GM12878 (cell line): ENCODE results near the gene MYO3B. TPM values are rescaled to one million over a fixed set of nuclear protein-coding genes. Genes with fewer than 3 reads are reported as not detected.

Experiments used
- ATAC-seq: fragments of 200-7000 bp; cut with Tn5 transposase; 3 replicates; pipeline ENCODE4 v1.9.1; 2020; ENCODE audit warnings: mild to moderate bottlenecking, moderate library complexity
- BruUV-seq: library from RNA; stranded (reverse); fragments of 400-500 nt; replicated peaks from 2 replicates; lab custom pipeline; 2021; lab: Mats Ljungman, UMichigan
- CTCF ChIA-PET: fragments of 300-600 bp; sonication (Branson Sonifier 250); formaldehyde crosslinking; extraction: SDS; loops from one replicate; lab custom pipeline; 2021; ENCODE audit warnings: inconsistent platforms; lab: Yijun Ruan, JAX
- POLR2A ChIA-PET: fragments of 350-600 bp; formaldehyde crosslinking; extraction: SDS; loops from one replicate; lab custom pipeline; 2021; ENCODE audit warnings: inconsistent platforms; lab: Charles Lee
- RAD21 ChIA-PET: fragments of 300-600 bp; sonication (Branson Sonifier 250); formaldehyde crosslinking; loops from one replicate; lab custom pipeline; 2023; ENCODE audit warnings: antibody characterized with exemption; ENCODE audit not compliant: unreplicated experiment; lab: Charles Lee
- SMC1A ChIA-PET: fragments of 300-600 bp; sonication (Branson Sonifier 250); formaldehyde crosslinking; loops from one replicate; lab custom pipeline; 2023; ENCODE audit not compliant: unreplicated experiment, uncharacterized antibody; lab: Charles Lee
- DNase-seq: peaks from one replicate; pipeline ENCODE4 v3.0.0-alpha.2; 2011; ENCODE audit warnings: low read depth, low spot score
- FAIRE-seq: peaks from 3 replicates; lab custom pipeline; 2011; peaks lifted over from hg19 to GRCh38; lab: Jason Lieb, UNC
- H2AFZ ChIP-seq: 2 replicates; pipeline ENCODE4 v1.6.0; 2011; ENCODE audit warnings: low read depth, low read length, control low read depth; ENCODE audit not compliant: control insufficient read depth
- H3K27ac ChIP-seq: 2 replicates; pipeline ENCODE4 v1.5.1; 2011; ENCODE audit warnings: control low read depth; ENCODE audit not compliant: control insufficient read depth, insufficient read depth
- H3K27me3 ChIP-seq, 2 experiments: replicated peaks in 1 of 2; 2 replicates each; pipeline versions ENCODE4 v1.6.0 to v1.6.1; 2011; ENCODE audit warnings: low read length in 1 of 2; ENCODE audit not compliant: control insufficient read depth in 2 of 2, insufficient read depth in 2 of 2
- H3K36me3 ChIP-seq, 2 experiments: 2 replicates each; pipeline ENCODE4 v1.5.1; 2011; ENCODE audit warnings: low read length in 1 of 2; ENCODE audit not compliant: control insufficient read depth in 2 of 2, insufficient read depth in 2 of 2
- H3K4me1 ChIP-seq: 2 replicates; pipeline ENCODE4 v1.6.1; 2011; ENCODE audit warnings: mild to moderate bottlenecking, low read length, moderate library complexity, mixed read lengths; ENCODE audit not compliant: control insufficient read depth, insufficient read depth
- H3K4me2 ChIP-seq: 2 replicates; pipeline ENCODE4 v1.6.0; 2011; ENCODE audit warnings: control low read depth; ENCODE audit not compliant: control insufficient read depth, insufficient read depth
- H3K4me3 ChIP-seq: fragments of 200-600 bp; sonication (generic); 2 replicates; pipeline ENCODE4 v1.5.1; 2016
- H3K79me2 ChIP-seq: 2 replicates; pipeline ENCODE4 v1.6.0; 2011; ENCODE audit warnings: low read length; ENCODE audit not compliant: control insufficient read depth, insufficient read depth
- H3K9ac ChIP-seq: 2 replicates; pipeline ENCODE4 v1.8.0; 2011; ENCODE audit warnings: low read length, control low read depth, mixed read lengths; ENCODE audit not compliant: control insufficient read depth, insufficient read depth
- H3K9me3 ChIP-seq: replicated peaks from 3 replicates; pipeline ENCODE4 v1.5.1; 2011; ENCODE audit warnings: mild to moderate bottlenecking, low read length; ENCODE audit not compliant: control insufficient read depth, insufficient read depth
- H4K20me1 ChIP-seq: 2 replicates; pipeline ENCODE4 v1.6.0; 2011; ENCODE audit not compliant: control insufficient read depth, insufficient read depth
- ATF7 ChIP-seq: fragments of 450-650 bp; IDR thresholded peaks from 2 replicates; pipeline ENCODE4 v1.6.1; 2016; ENCODE audit warnings: low read depth, mild to moderate bottlenecking
- CBFB ChIP-seq: IDR thresholded peaks from 2 replicates; pipeline ENCODE4 v1.6.1; 2016; ENCODE audit warnings: antibody characterized with exemption, low read depth
- CHD2 ChIP-seq: IDR thresholded peaks from 2 replicates; pipeline ENCODE4 v1.6.1; 2011; ENCODE audit warnings: low read depth, low read length, improper control_type of control experiment, borderline replicate concordance
- CREB1 ChIP-seq: IDR thresholded peaks from 2 replicates; pipeline ENCODE4 v1.6.1; 2012; ENCODE audit warnings: low read depth, mild to moderate bottlenecking, inconsistent platforms
- EP300 ChIP-seq, 2 experiments: fragments of 150-350 bp in 1 of 2; IDR thresholded peaks; 2 replicates each; pipeline ENCODE4 v1.6.1; 2011 to 2012; ENCODE audit warnings: low read depth in 2 of 2, low read length in 2 of 2, borderline replicate concordance in 1 of 2, improper control_type of control experiment in 1 of 2, inconsistent platforms in 1 of 2; ENCODE audit not compliant: control insufficient read depth in 1 of 2
- JUND ChIP-seq: IDR thresholded peaks from 2 replicates; pipeline ENCODE4 v1.6.1; 2012; ENCODE audit warnings: low read depth, mild to moderate bottlenecking, low read length, improper control_type of control experiment, moderate library complexity
- MEF2B ChIP-seq: fragments of 450-650 bp; IDR thresholded peaks from 2 replicates; pipeline ENCODE4 v1.6.1; 2018; ENCODE audit warnings: mild to moderate bottlenecking, moderate library complexity; ENCODE audit not compliant: partially characterized antibody, poor library complexity, severe bottlenecking
- NFYB ChIP-seq: IDR thresholded peaks from 2 replicates; pipeline ENCODE4 v1.6.1; 2011; ENCODE audit warnings: low read depth, mild to moderate bottlenecking, low read length, improper control_type of control experiment, moderate library complexity; ENCODE audit not compliant: insufficient read depth
- RAD21 ChIP-seq: IDR thresholded peaks from 2 replicates; pipeline ENCODE4 v1.6.1; 2011; ENCODE audit warnings: mild to moderate bottlenecking, low read depth, low read length, moderate library complexity; ENCODE audit not compliant: insufficient read depth
- RAD51 ChIP-seq: fragments of 450-650 bp; IDR thresholded peaks from 2 replicates; pipeline ENCODE4 v1.6.1; 2016; ENCODE audit warnings: moderate library complexity, mild to moderate bottlenecking, inconsistent platforms
- RCOR1 ChIP-seq: conservative IDR thresholded peaks from 2 replicates; pipeline ENCODE4 v1.6.1; 2012; ENCODE audit warnings: low read depth, low read length, improper control_type of control experiment
- SMARCA5 ChIP-seq: fragments of 450-650 bp; IDR thresholded peaks from 2 replicates; pipeline ENCODE4 v1.6.1; 2017; ENCODE audit warnings: mild to moderate bottlenecking
- SRF ChIP-seq, 2 experiments: IDR thresholded peaks; 2 replicates each; pipeline ENCODE4 v1.6.1; 2011; ENCODE audit warnings: low read depth in 2 of 2, low read length in 2 of 2, mild to moderate bottlenecking in 1 of 2, moderate library complexity in 1 of 2
- STAT1 ChIP-seq: fragments of 450-650 bp; conservative IDR thresholded peaks from 2 replicates; pipeline ENCODE4 v1.6.1; 2014; ENCODE audit warnings: antibody characterized with exemption, mild to moderate bottlenecking
- TCF12 ChIP-seq: IDR thresholded peaks from 2 replicates; pipeline ENCODE4 v1.6.1; 2011; ENCODE audit warnings: low read depth, mild to moderate bottlenecking, low read length
- ZBTB40 ChIP-seq: fragments of 450-650 bp; IDR thresholded peaks from 2 replicates; pipeline ENCODE4 v1.6.1; 2016; ENCODE audit warnings: mild to moderate bottlenecking, moderate library complexity, borderline replicate concordance
- ZNF622 ChIP-seq: fragments of 450-650 bp; IDR thresholded peaks from 2 replicates; pipeline ENCODE4 v1.6.1; 2017; ENCODE audit warnings: mild to moderate bottlenecking, inconsistent platforms
- ZSCAN29 ChIP-seq: fragments of 450-650 bp; IDR thresholded peaks from 2 replicates; pipeline ENCODE4 v1.6.1; 2017; ENCODE audit warnings: mild to moderate bottlenecking, moderate library complexity
- WGBS: methylation state at CpG from one replicate; pipeline ENCODE4 v1.1.6; 2016; ENCODE audit warnings: low lambda C conversion rate; ENCODE audit not compliant: insufficient replicate concordance, insufficient coverage; ENCODE audit errors: missing lambda C conversion rate; 5-methylcytosine and 5-hydroxymethylcytosine counted together
- in situ Hi-C: fragments of 300-500 bp; cut with MboI; formaldehyde crosslinking; loops from 9 replicates; pipeline ENCODE4 v1.14.3; 2018; ENCODE audit warnings: mixed read lengths
- intact Hi-C: fragments of 100-400 bp; cut with micrococcal nuclease; formaldehyde crosslinking; loops from one replicate; pipeline ENCODE4 v1.14.2; 2022; ENCODE audit not compliant: unreplicated experiment
- polyA plus RNA-seq, 11 experiments: library from polyadenylated mRNA; depleted of rRNA in 4 of 11; unstranded in 6 of 11; stranded (reverse) in 5 of 11; fragments of >200 nt; fragmentation: Nextera tagmentation in 4 of 11; fragmentation: Illumina TruSeq in 1 of 11; extraction: Ambion mirVana in 4 of 11; extraction: Trizol in 1 of 11; gene quantifications; 1 replicate in 1 of 11; 2 replicates in 10 of 11; pipeline versions ENCODE4 v1.2.1 to v1.2.3, GENCODE V29; 2011 to 2016; ENCODE audit warnings: inconsistent platforms in 2 of 11, missing spikeins in 2 of 11, low read depth in 1 of 11
- total RNA-seq, 4 experiments: library from RNA; depleted of rRNA in 3 of 4; stranded (reverse); fragments of >200 nt in 3 of 4; fragmentation: Illumina TruSeq in 1 of 4; extraction: Trizol in 1 of 4; gene quantifications; 2 replicates each; pipeline versions ENCODE4 v1.2.1 to v1.2.3, GENCODE V29; 2013 to 2021

Gene MYO3B
- total and polyA plus RNA-seq, 10 of the 15 experiments (the other 5 are each of a cell fraction or from before 2014, with no cell fraction given), result 1.1 to 7.1 (median 2.1) TPM

- peak; percentile 89 for FAIRE-seq
- TF ChIP-seq EP300 (IDR thresholded peaks at IDR 0.05; ENCODE audit: borderline replicate concordance in 1 of 2, control insufficient read depth in 1 of 2, low read depth in 2 of 2, low read length in 2 of 2) (no peak), ZSCAN29 (no peak), CREB1 (peak; percentile 66), SRF (IDR thresholded peaks at IDR 0.05; ENCODE audit: low read depth in 2 of 2, low read length in 2 of 2) (peak in 1 of 2 experiments; percentile 48; a peak in 2 of 4 replicates), ATF7 (peak; percentile 28; the same call in 1 of the 2 replicates), TCF12 (no peak), RAD51 (0 out of 2 replicates have a peak, but pooled peaks have one; percentile 19), MEF2B (peak; percentile 59), SMARCA5 (0 out of 2 replicates have a peak, but pooled peaks have one; percentile 33), RAD21 (peak; percentile 91), ZBTB40 (no peak), STAT1 (no peak), JUND (no peak), NFYB (no peak), ZNF622 (no peak), RCOR1 (no peak), CHD2 (no peak), CBFB (no peak)
Measured at GRCh38 chr2:170235860-170236679, 58.1 kb downstream of the MYO3B start.

More at GRCh38 chr2:170235860-170236679, 58.1 kb downstream of the MYO3B start:
- CTCF ChIA-PET, result interaction anchor here (0.6 to 3.5 kb wide), 33 partner anchors 11 to 637 kb away, joined by 3 to 44 read pairs (median 5); partner anchors contain the start of gene GAD1
- H3K4me2 ChIP-seq, result no peak overlapping the region
- no peaks in the 10 kb centered on the region for H4K20me1 ChIP-seq
- H3K79me2 ChIP-seq, result no peaks in the 10 kb centered on the region
- no peak overlapping the region for H3K4me3 ChIP-seq
- SMC1A ChIA-PET, result interaction anchor here (0.6 to 4.3 kb wide), 23 partner anchors 8 to 580 kb away, joined by 3 to 32 read pairs (median 4); partner anchors contain the start of gene GAD1
- DNase-seq (no peak), ATAC-seq (peak; percentile 88)
- H3K27ac ChIP-seq, result no peak overlapping the region
- WGBS, result 46% methylated on average over 12 of the region's 12 CpGs
- no peak overlapping the region for H3K9ac ChIP-seq
- intact Hi-C loops, result loop anchor here (1.0 to 10.0 kb wide), 6 partner anchors 88 to 639 kb away; partner anchors contain the start of gene SP5
- H3K27me3 ChIP-seq, result no peaks in the 10 kb centered on the region
- no peaks in the 10 kb centered on the region for H3K9me3 ChIP-seq
- no TSS peak for BruUV-seq
- H2AFZ ChIP-seq, result no peak overlapping the region
- RAD21 ChIA-PET, result interaction anchor here (0.8 to 3.6 kb wide), 20 partner anchors 14 to 577 kb away, joined by 3 to 18 read pairs (median 4); no protein-coding TSS in a partner anchor
- no peaks in the 10 kb centered on the region; a peak in 1 of 4 replicates for H3K36me3 ChIP-seq
- in situ Hi-C loops, result loop anchor here (5.0 kb wide), 2 partner anchors 126 to 576 kb away; no protein-coding TSS in a partner anchor
- POLR2A ChIA-PET, result interaction anchor here (0.6 kb wide), 2 partner anchors 16 to 106 kb away, joined by 3 to 7 read pairs; no protein-coding TSS in a partner anchor
- no peaks in the 10 kb centered on the region for H3K4me1 ChIP-seq
